Measurements from ENCODE around the gene TSC22D3.

DNA sequence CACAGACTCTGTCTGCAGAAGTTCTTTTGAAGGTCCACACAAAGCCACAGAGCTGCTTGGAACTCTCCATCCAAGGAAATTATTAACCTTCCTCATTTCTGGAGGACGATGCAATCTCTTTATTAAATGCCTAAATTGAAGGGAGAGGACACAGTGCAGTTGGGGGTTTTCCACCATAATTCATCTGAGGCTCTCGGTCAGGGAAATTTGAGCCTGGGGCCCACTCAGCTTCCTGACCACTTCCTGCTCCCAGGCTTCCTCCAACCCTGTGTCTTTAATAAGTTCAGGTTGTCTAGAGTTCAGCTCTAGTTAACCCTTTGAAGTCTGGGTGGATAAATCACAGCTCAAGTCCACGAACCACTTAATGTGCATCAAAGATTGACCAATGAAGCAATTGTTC is 88.8 kb downstream of the TSC22D3 start:
- TF ChIP-seq POLR2AphosphoS5 (IDR thresholded peaks at IDR 0.05; ENCODE audit: borderline replicate concordance, low read depth, low read length) (no peak), EZH2 (IDR thresholded peaks at IDR 0.05) (no peak), FOXP2 (optimal IDR thresholded peaks at IDR 0.05; ENCODE audit: control extremely low read depth, extremely low read length, insufficient read depth) (no peak)

All from SK-N-MC (cell line).